Measurements from ENCODE around the gene UBASH3A.
"Not testable (repeated sequence)": the region's sequence is repeated elsewhere in the genome, so short reads cannot be mapped to it uniquely, and the experiment has no call there.

UBASH3A gene

GRCh38 chr21:42405064-42406013 lies 1.6 kb downstream of the UBASH3A start:
- DNase-seq: no peak
- in situ Hi-C loops (cut with HindIII; ENCODE audit: low pct_ligation_motif_present, low pct_unique_long_range_greater_than_20kb, low sequenced_read_pairs): no loop called here

- in situ Hi-C loops (cut with HindIII; ENCODE audit: low pct_ligation_motif_present, low pct_unique_long_range_greater_than_20kb, low sequenced_read_pairs): no loop called here
- DNase-seq: no peak
These were observed 2.5 kb downstream of the UBASH3A start for GRCh38 chr21:42406201-42406621.

- in situ Hi-C loops (cut with HindIII; ENCODE audit: low pct_ligation_motif_present, low pct_unique_long_range_greater_than_20kb, low sequenced_read_pairs): no loop called here
- DNase-seq: no peak
These were observed 3.2 kb downstream of the UBASH3A start for GRCh38 chr21:42406866-42407265.

GRCh38 chr21:42407476-42407875 lies 3.8 kb downstream of the UBASH3A start:
- DNase-seq: no peak
- in situ Hi-C loops (cut with HindIII; ENCODE audit: low pct_ligation_motif_present, low pct_unique_long_range_greater_than_20kb, low sequenced_read_pairs): no loop called here

- DNase-seq; in situ Hi-C loops (cut with HindIII; ENCODE audit: low pct_ligation_motif_present, low pct_unique_long_range_greater_than_20kb, low sequenced_read_pairs): not testable (repeated sequence)
These were observed 5.0 kb downstream of the UBASH3A start for GRCh38 chr21:42408718-42409117.

- DNase-seq: no peak
- in situ Hi-C loops (cut with HindIII; ENCODE audit: low pct_ligation_motif_present, low pct_unique_long_range_greater_than_20kb, low sequenced_read_pairs): no loop called here
These were observed 5.7 kb downstream of the UBASH3A start for GRCh38 chr21:42409366-42409765.

GRCh38 chr21:42411197-42411869 lies 7.6 kb downstream of the UBASH3A start:
- no peak for DNase-seq
- in situ Hi-C loops (cut with HindIII; ENCODE audit: low pct_ligation_motif_present, low pct_unique_long_range_greater_than_20kb, low sequenced_read_pairs): no loop called here

- in situ Hi-C loops (cut with HindIII; ENCODE audit: low pct_ligation_motif_present, low pct_unique_long_range_greater_than_20kb, low sequenced_read_pairs): no loop called here
- DNase-seq: no peak
These were observed 8.4 kb downstream of the UBASH3A start for GRCh38 chr21:42411891-42412635.

GRCh38 chr21:42412636-42412933 lies 8.9 kb downstream of the UBASH3A start:
- DNase-seq: no peak
- in situ Hi-C loops (cut with HindIII; ENCODE audit: low pct_ligation_motif_present, low pct_unique_long_range_greater_than_20kb, low sequenced_read_pairs): no loop called here

GRCh38 chr21:42413093-42413492 lies 9.4 kb downstream of the UBASH3A start:
- in situ Hi-C loops (cut with HindIII; ENCODE audit: low pct_ligation_motif_present, low pct_unique_long_range_greater_than_20kb, low sequenced_read_pairs): no loop called here
- no peak for DNase-seq

GRCh38 chr21:42413500-42413899 lies 9.8 kb downstream of the UBASH3A start:
- in situ Hi-C loops (cut with HindIII; ENCODE audit: low pct_ligation_motif_present, low pct_unique_long_range_greater_than_20kb, low sequenced_read_pairs): no loop called here
- DNase-seq: no peak

GRCh38 chr21:42414066-42414465 lies 10.4 kb downstream of the UBASH3A start:
- in situ Hi-C loops (cut with HindIII; ENCODE audit: low pct_ligation_motif_present, low pct_unique_long_range_greater_than_20kb, low sequenced_read_pairs): no loop called here
- no peak for DNase-seq

- in situ Hi-C loops (cut with HindIII; ENCODE audit: low pct_ligation_motif_present, low pct_unique_long_range_greater_than_20kb, low sequenced_read_pairs): no loop called here
- DNase-seq: no peak
These were observed 10.8 kb downstream of the UBASH3A start for GRCh38 chr21:42414553-42414927.

GRCh38 chr21:42414928-42415769 lies 11.4 kb downstream of the UBASH3A start:
- in situ Hi-C loops (cut with HindIII; ENCODE audit: low pct_ligation_motif_present, low pct_unique_long_range_greater_than_20kb, low sequenced_read_pairs): no loop called here
- DNase-seq: peak; percentile 70

GRCh38 chr21:42417533-42417932 lies 13.8 kb downstream of the UBASH3A start:
- in situ Hi-C loops (cut with HindIII; ENCODE audit: low pct_ligation_motif_present, low pct_unique_long_range_greater_than_20kb, low sequenced_read_pairs): no loop called here
- DNase-seq: no peak

GRCh38 chr21:42418886-42419285 lies 15.2 kb downstream of the UBASH3A start:
- in situ Hi-C loops (cut with HindIII; ENCODE audit: low pct_ligation_motif_present, low pct_unique_long_range_greater_than_20kb, low sequenced_read_pairs): no loop called here
- no peak for DNase-seq

- in situ Hi-C loops (cut with HindIII; ENCODE audit: low pct_ligation_motif_present, low pct_unique_long_range_greater_than_20kb, low sequenced_read_pairs): no loop called here
- no peak for DNase-seq
These were observed 16.1 kb downstream of the UBASH3A start for GRCh38 chr21:42419845-42420244.

- in situ Hi-C loops (cut with HindIII; ENCODE audit: low pct_ligation_motif_present, low pct_unique_long_range_greater_than_20kb, low sequenced_read_pairs): no loop called here
These were observed 17.5 kb downstream of the UBASH3A start for GRCh38 chr21:42421018-42421793.

More at GRCh38 chr21:42421018-42421793, 17.5 kb downstream of the UBASH3A start:
- no peak for DNase-seq
